Brain microvascular endothelial cell (primary cell): ENCODE measurements around the gene IGF1R.

Source experiments
- DNase-seq: peaks from one replicate; pipeline ENCODE4 v3.0.0-alpha.2; 2020
- H3K27ac ChIP-seq: fragments of 250-450 bp; sonication (Bioruptor Pico); 2 replicates; pipeline ENCODE4 v1.5.1; 2020; ENCODE audit warnings: mild to moderate bottlenecking, moderate library complexity
- H3K27me3 ChIP-seq: fragments of 250-450 bp; sonication (Bioruptor Pico); replicated peaks from 2 replicates; pipeline ENCODE4 v1.5.1; 2020; ENCODE audit warnings: mild to moderate bottlenecking
- H3K36me3 ChIP-seq: fragments of 250-450 bp; sonication (Bioruptor Pico); replicated peaks from 2 replicates; pipeline ENCODE4 v1.5.1; 2020; ENCODE audit warnings: mild to moderate bottlenecking
- H3K4me3 ChIP-seq: 2 replicates; pipeline ENCODE4 v1.5.1; 2011; ENCODE audit warnings: low read depth, mild to moderate bottlenecking, control low read depth, low read length, moderate library complexity
- CTCF ChIP-seq: IDR thresholded peaks from 2 replicates; pipeline ENCODE4 v1.5.1; 2011; ENCODE audit warnings: low read depth, mild to moderate bottlenecking, moderate library complexity, low read length, control low read depth, inconsistent platforms; ENCODE audit errors: missing control alignments
- in situ Hi-C: cut with HindIII; loops from 2 replicates; pipeline ENCODE4 v1.10.0; 2017; ENCODE audit warnings: low sequenced_read_pairs, low pct_ligation_motif_present

Gene IGF1R

GRCh38 chr15:98850961-98851572 lies 202.7 kb downstream of the IGF1R start:
- TF ChIP-seq CTCF, result peak; percentile 87
- peak; percentile 65 for DNase-seq
- Histone ChIP-seq H3K27me3 (no peaks in the 10 kb centered on the region), H3K4me3 (no peak overlapping the region), H3K36me3 (no peaks in the 10 kb centered on the region), H3K27ac (no peak overlapping the region)
- in situ Hi-C loops, result no loop called here

- Histone ChIP-seq H3K27ac (peak overlapping the region; percentile 67), H3K4me3 (peak overlapping the region; percentile 69), H3K36me3 (no peaks in the 10 kb centered on the region), H3K27me3 (no peaks in the 10 kb centered on the region)
- in situ Hi-C loops, result no loop called here
- DNase-seq, result peak; percentile 95
- TF ChIP-seq CTCF, result no peak
These were observed 204.8 kb downstream of the IGF1R start for GRCh38 chr15:98853161-98853560.

- DNase-seq, result no peak
- H3K27ac ChIP-seq, result peak overlapping the region; percentile 67
- no peaks in the 10 kb centered on the region for H3K27me3 ChIP-seq
- no peak for TF ChIP-seq CTCF
- H3K36me3 ChIP-seq, result no peaks in the 10 kb centered on the region
- in situ Hi-C loops, result no loop called here
- H3K4me3 ChIP-seq, result peak overlapping the region; percentile 35
These were observed 205.5 kb downstream of the IGF1R start for GRCh38 chr15:98853617-98854420.

GRCh38 chr15:98854496-98854895 lies 206.2 kb downstream of the IGF1R start:
- Histone ChIP-seq H3K36me3 (no peaks in the 10 kb centered on the region), H3K4me3 (no peak overlapping the region), H3K27ac (no peak overlapping the region), H3K27me3 (no peaks in the 10 kb centered on the region)
- DNase-seq, result no peak
- in situ Hi-C loops, result no loop called here
- TF ChIP-seq CTCF, result no peak

GRCh38 chr15:98855067-98855814 lies 206.9 kb downstream of the IGF1R start:
- Histone ChIP-seq H3K27me3 (no peaks in the 10 kb centered on the region), H3K4me3 (no peak overlapping the region), H3K27ac (peak overlapping the region; percentile 76), H3K36me3 (no peaks in the 10 kb centered on the region)
- DNase-seq, result no peak
- TF ChIP-seq CTCF, result no peak
- in situ Hi-C loops, result no loop called here
